Bladder microvascular endothelial cell (primary cell): ENCODE measurements around the gene OR2L13. TPM values are rescaled to one million over a fixed set of nuclear protein-coding genes. Genes with fewer than 3 reads are reported as not detected.

ENCODE experiments used
- total RNA-seq: library from RNA; depleted of rRNA; stranded (reverse); fragments of >200 nt; gene quantifications from 2 replicates; pipeline ENCODE4 v1.2.3, GENCODE V29; 2014

Gene OR2L13
- not detected in 2 replicates for total RNA-seq

GRCh38 chr1:248094884-248095283 lies at the start of gene OR2L13:
Gene OR2L13 (plus strand): TSS chr1:248095184. CDS start chr1:248099376, 4,192 bp downstream.

GRCh38 chr1:248046536-248046935 lies 48.4 kb upstream of the OR2L13 start, which contains the start of gene OR2L3:
Gene OR2L3 (plus strand): TSS chr1:248046836. CDS start chr1:248060682, 13,846 bp downstream.

GRCh38 chr1:248144513-248145198 lies 49.7 kb downstream of the OR2L13 start, which contains the start of gene OR2M5:
Gene OR2M5 (plus strand): TSS chr1:248145148. CDS start chr1:248145148, 0 bp downstream.

Other genes with a start within 250 kb of the OR2L13 start
- gene TRIM58, start 238.0 kb upstream of the OR2L13 start, total RNA-seq = 0.06 TPM in 1 of 2 replicates, not detected in the other
- not detected in 2 replicates for gene OR2W3, start 199.6 kb upstream of the OR2L13 start, total RNA-seq
- gene OR2T8, start 174.9 kb upstream of the OR2L13 start, total RNA-seq = not detected in 2 replicates
- not detected in 2 replicates for gene OR2AJ1, start 170.3 kb upstream of the OR2L13 start, total RNA-seq
- gene OR2L8, start 146.3 kb upstream of the OR2L13 start, total RNA-seq = 0.31 TPM in 1 of 2 replicates, not detected in the other
- gene OR2AK2, start 130.0 kb upstream of the OR2L13 start, total RNA-seq = not detected in 2 replicates
- not detected in 2 replicates for gene OR2L5, start 81.5 kb upstream of the OR2L13 start, total RNA-seq
- not detected in 2 replicates for gene OR2L2, start 65.1 kb upstream of the OR2L13 start, total RNA-seq
- not detected in 2 replicates for gene OR2L3, start 48.3 kb upstream of the OR2L13 start, total RNA-seq
- not detected in 2 replicates for gene OR2M5, start 50.0 kb downstream of the OR2L13 start, total RNA-seq
- gene OR2M2, start 79.6 kb downstream of the OR2L13 start, total RNA-seq = not detected in 2 replicates
- gene OR2M3, start 102.1 kb downstream of the OR2L13 start, total RNA-seq = not detected in 2 replicates
- gene OR2M4, start 136.2 kb downstream of the OR2L13 start, total RNA-seq = not detected in 2 replicates
- gene OR2T33, start 182.8 kb downstream of the OR2L13 start, total RNA-seq = not detected in 2 replicates
- under 0.01 TPM in 1 of 2 replicates, not detected in the other for gene OR2T12, start 208.2 kb downstream of the OR2L13 start, total RNA-seq
- not detected in 2 replicates for gene OR2M7, start 229.4 kb downstream of the OR2L13 start, total RNA-seq